HepG2 (cell line): ENCODE results near the gene TSNAXIP1. TPM values are rescaled to one million over a fixed set of nuclear protein-coding genes. Genes with fewer than 3 reads are reported as not detected.

Experiments used
- DPF2 ChIP-seq: sonication (generic); formaldehyde crosslinking; IDR thresholded peaks from 2 replicates; pipeline ENCODE4 v1.4.0; 2020; ENCODE audit warnings: mild to moderate bottlenecking, low read depth, missing genetic modification reagents, borderline replicate concordance
- GABPA ChIP-seq, 2 experiments: IDR thresholded peaks; 2 replicates each; pipeline ENCODE4 v1.6.1; 2011 to 2016; ENCODE audit warnings: low read depth in 2 of 2, low read length in 1 of 2, missing biosample characterization in 1 of 2, missing genetic modification characterization in 1 of 2
- HES4 ChIP-seq: sonication (generic); formaldehyde crosslinking; IDR thresholded peaks from 2 replicates; pipeline ENCODE4 v1.9.0; 2021; ENCODE audit warnings: mild to moderate bottlenecking, missing genetic modification reagents, borderline replicate concordance
- HNF4A ChIP-seq: sonication (generic); formaldehyde crosslinking; IDR thresholded peaks from 2 replicates; pipeline ENCODE4 v1.4.0; 2020; ENCODE audit warnings: missing genetic modification reagents
- MYC ChIP-seq: sonication (generic); formaldehyde crosslinking; IDR thresholded peaks from 2 replicates; pipeline ENCODE4 v1.9.0; 2021; ENCODE audit warnings: missing genetic modification reagents, borderline replicate concordance
- NR2C2 ChIP-seq: sonication (generic); formaldehyde crosslinking; IDR thresholded peaks from 2 replicates; pipeline ENCODE4 v1.4.0; 2020; ENCODE audit warnings: missing genetic modification reagents, mild to moderate bottlenecking, moderate library complexity, borderline replicate concordance
- TAF1 ChIP-seq: sonication (generic); formaldehyde crosslinking; IDR thresholded peaks from 2 replicates; pipeline ENCODE4 v1.4.0; 2020; ENCODE audit warnings: missing genetic modification reagents
- ZBTB4 ChIP-seq: sonication (generic); formaldehyde crosslinking; IDR thresholded peaks from 2 replicates; pipeline ENCODE4 v1.4.0; 2020; ENCODE audit warnings: missing genetic modification reagents, mild to moderate bottlenecking, borderline replicate concordance
- ZFP36L2 ChIP-seq: sonication (generic); formaldehyde crosslinking; IDR thresholded peaks from 2 replicates; pipeline ENCODE4 v1.4.0; 2020; ENCODE audit warnings: missing genetic modification reagents
- ZNF142 ChIP-seq: sonication (generic); formaldehyde crosslinking; IDR thresholded peaks from 2 replicates; pipeline ENCODE4 v1.4.0; 2020; ENCODE audit warnings: missing genetic modification reagents
- ZNF569 ChIP-seq: sonication (generic); formaldehyde crosslinking; IDR thresholded peaks from 2 replicates; pipeline ENCODE4 v1.5.0; 2020; ENCODE audit warnings: mild to moderate bottlenecking, missing genetic modification reagents, moderate library complexity, borderline replicate concordance
- ZNF609 ChIP-seq: sonication (generic); formaldehyde crosslinking; IDR thresholded peaks from 2 replicates; pipeline ENCODE4 v1.4.0; 2020; ENCODE audit warnings: mild to moderate bottlenecking, missing genetic modification reagents, borderline replicate concordance
- ZNF747 ChIP-seq: sonication (generic); formaldehyde crosslinking; IDR thresholded peaks from 2 replicates; pipeline ENCODE4 v1.8.1; 2023; ENCODE audit warnings: missing genetic modification reagents, mild to moderate bottlenecking, borderline replicate concordance
- polyA plus RNA-seq, 8 experiments: library from polyadenylated mRNA; depleted of rRNA in 3 of 8; stranded (reverse) in 7 of 8; unstranded in 1 of 8; fragments of >200 nt; fragmentation: Illumina TruSeq in 4 of 8; extraction: Trizol in 4 of 8; gene quantifications; 2 replicates each; pipeline versions ENCODE4 v1.2.1 to v1.2.3, GENCODE V29; 2011 to 2016; ENCODE audit warnings: low read depth in 4 of 8, missing spikeins in 1 of 8, mixed read lengths in 1 of 8; ENCODE audit not compliant: insufficient read depth in 1 of 8
- total RNA-seq, 5 experiments: library from RNA; depleted of rRNA; stranded (reverse); fragments of >200 nt; fragmentation: Illumina TruSeq; extraction: Trizol; gene quantifications; 2 replicates each; pipeline ENCODE4 v1.2.3, GENCODE V29; 2016; ENCODE audit warnings: low read depth in 1 of 5

Gene TSNAXIP1
- total and polyA plus RNA-seq, 2 of the 13 experiments (the other 11 are each of a cell fraction or from before 2014, with no cell fraction given) = 0.37 to 0.86 TPM

GRCh38 chr16:67773569-67774456 lies 32.9 kb upstream of the TSNAXIP1 start (continued):
- TF ChIP-seq ZNF142 (no peak), TAF1 (CRISPR knock-in tag) (no peak), ZNF609 (CRISPR knock-in tag) (no peak), ZFP36L2 (CRISPR knock-in tag) (no peak), HNF4A (CRISPR knock-in tag) (peak; percentile 65), NR2C2 (peak; percentile 65; the same call in 1 of the 2 replicates), DPF2 (CRISPR knock-in tag) (no peak), ZNF747 (no peak), ZNF569 (CRISPR knock-in tag) (no peak), HES4 (no peak), GABPA (IDR thresholded peaks at IDR 0.05; ENCODE audit: low read depth, low read length) (no peak), GABPA (CRISPR knock-in tag; IDR thresholded peaks at IDR 0.05; ENCODE audit: low read depth) (no peak), MYC (CRISPR knock-in tag) (peak; percentile 38; the same call in 1 of the 2 replicates), ZBTB4 (no peak)
